Suprapubic skin (tissue), 4 donors: ENCODE measurements around the gene RFFL.

ENCODE experiments used
- CTCF ChIP-seq, 2 donors: fragments of 200-600 bp in 1 of 2; fragments of 450-650 bp in 1 of 2; sonication (generic) in 1 of 2; IDR thresholded peaks; one replicate each; pipeline ENCODE4 v1.5.1; 2016 to 2019; ENCODE audit warnings: antibody characterized with exemption in 2 of 2, mild to moderate bottlenecking in 1 of 2, moderate library complexity in 1 of 2
- POLR2A ChIP-seq, 2 donors: fragments of 450-650 bp; IDR thresholded peaks; one replicate each; pipeline ENCODE4 v1.6.1; 2017; ENCODE audit warnings: antibody characterized with exemption in 2 of 2, mild to moderate bottlenecking in 2 of 2, moderate library complexity in 2 of 2
- POLR2AphosphoS5 ChIP-seq, 3 donors: sonication (generic); formaldehyde crosslinking; IDR thresholded peaks; one replicate each; pipeline ENCODE4 v1.6.1; 2017; ENCODE audit warnings: antibody characterized with exemption in 3 of 3

- TF ChIP-seq CTCF (IDR thresholded peaks at IDR 0.05) (no peak), POLR2AphosphoS5 (IDR thresholded peaks at IDR 0.05) (no peak), POLR2A (IDR thresholded peaks at IDR 0.05) (no peak)
Measured at GRCh38 chr17:34999456-34999855, 64.1 kb downstream of the RFFL start.
